ENCODE data around the gene PPP1R12C.

DNA sequence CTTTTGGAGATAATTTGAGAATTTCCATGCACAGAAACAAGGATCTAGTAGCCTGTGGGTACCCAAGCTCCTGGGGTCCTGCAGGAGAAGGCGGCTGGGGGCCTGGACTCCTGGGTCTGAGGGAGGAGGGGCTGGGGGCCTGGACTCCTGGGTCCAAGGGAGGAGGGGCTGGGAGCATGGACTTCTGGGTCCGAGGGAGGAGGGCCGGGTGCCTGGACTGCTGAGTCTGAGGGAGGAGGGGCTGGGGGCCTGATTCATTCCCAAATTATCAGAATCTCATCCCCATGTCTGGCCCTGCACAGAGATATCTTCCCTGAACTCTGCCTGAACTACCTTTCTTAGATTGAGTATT lies 54.0 kb downstream of the PPP1R12C start:
- no peak for TF ChIP-seq CTCF (IDR thresholded peaks at IDR 0.05; ENCODE audit: low read depth, low read length)
- no peak for TF ChIP-seq MAX (IDR thresholded peaks at IDR 0.05; ENCODE audit: low read depth, low read length)
- no peak for TF ChIP-seq POLR2A (IDR thresholded peaks at IDR 0.05; ENCODE audit: extremely low read depth, insufficient read length)

Measured in NB4 (cell line).